Thyroid gland (tissue), 4 donors: ENCODE results near the gene MED27. TPM values are rescaled to one million over a fixed set of nuclear protein-coding genes. Genes with fewer than 3 reads are reported as not detected.

Experiments used
- DNase-seq, 2 donors: peaks; one replicate each; pipeline ENCODE4 v3.0.0-alpha.2; 2019
- H3K27ac ChIP-seq, 3 donors: fragments of 200-600 bp; sonication (generic); 1 replicate in 2 of 3; 2 replicates in 1 of 3; pipeline ENCODE4 v1.5.1; 2016 to 2019; ENCODE audit warnings: mild to moderate bottlenecking in 1 of 3, moderate library complexity in 1 of 3
- H3K27me3 ChIP-seq: fragments of 200-600 bp; sonication (generic); one replicate; pipeline ENCODE4 v1.5.1; 2019
- H3K36me3 ChIP-seq, 2 donors: fragments of 200-600 bp; sonication (generic); one replicate each; pipeline ENCODE4 v1.5.1; 2016 to 2019
- H3K4me1 ChIP-seq, 2 donors: fragments of 200-600 bp; sonication (generic); one replicate each; pipeline ENCODE4 v1.5.1; 2017 to 2019
- H3K4me3 ChIP-seq, 3 donors: fragments of 200-600 bp; sonication (generic); replicated peaks in 1 of 3; 1 replicate in 2 of 3; 2 replicates in 1 of 3; pipeline ENCODE4 v1.5.1; 2016; ENCODE audit warnings: mild to moderate bottlenecking in 1 of 3
- H3K9me3 ChIP-seq: fragments of 200-600 bp; sonication (generic); one replicate; pipeline ENCODE4 v1.5.1; 2017
- POLR2A ChIP-seq, 2 donors: fragments of 450-650 bp; IDR thresholded peaks; one replicate each; pipeline ENCODE4 v1.6.1; 2017; ENCODE audit warnings: antibody characterized with exemption in 2 of 2, mild to moderate bottlenecking in 2 of 2, moderate library complexity in 1 of 2
- WGBS, 2 donors: methylation state at CpG; one replicate each; pipeline ENCODE4 v1.1.5; 2017; 5-methylcytosine and 5-hydroxymethylcytosine counted together
- intact Hi-C: fragments of 100-400 bp; cut with DNase I; formaldehyde crosslinking; loops from one replicate; pipeline ENCODE4 v1.15.1; 2023
- total RNA-seq, 4 donors: library from RNA; depleted of rRNA; stranded (reverse); fragments of >200 nt; gene quantifications; one replicate each; pipeline ENCODE4 v1.2.3, GENCODE V29; 2016
- TF ChIP-seq, protein P1 (sequence below), 6 experiments: fragments of 200-600 bp in 3 of 6; fragments of 450-650 bp in 3 of 6; sonication (generic) in 3 of 6; IDR thresholded peaks; one replicate each; pipeline ENCODE4 v1.5.1; 2016 to 2019; ENCODE audit warnings: antibody characterized with exemption in 6 of 6, mild to moderate bottlenecking in 2 of 6, inconsistent platforms in 1 of 6, moderate library complexity in 1 of 6

Gene MED27
- total RNA-seq, 4 donors from 2014 or later: 15.3 to 19.5 (median 16.7) TPM

DNA sequence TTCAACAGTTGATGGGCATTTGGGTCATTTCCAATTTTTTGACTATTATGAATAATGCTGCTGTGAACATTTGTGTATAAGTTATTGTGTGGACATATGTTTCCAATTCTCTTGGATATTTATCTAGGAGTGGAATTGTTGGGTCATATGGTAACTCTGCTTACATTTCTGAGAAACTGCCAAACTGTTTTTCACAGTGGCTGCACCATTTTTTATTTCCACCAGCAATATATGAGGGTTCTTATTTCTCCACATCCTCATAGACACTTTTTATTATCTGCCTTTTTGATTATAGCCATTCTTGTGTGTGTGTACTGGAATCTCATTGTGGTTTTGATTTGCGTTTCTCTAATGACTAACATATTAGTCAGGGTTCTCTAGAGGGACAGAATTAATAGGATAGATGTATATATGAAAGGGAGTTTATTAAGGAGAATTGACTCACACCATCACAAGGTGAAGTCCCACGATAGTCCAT lies 14.7 kb upstream of the MED27 start:
- WGBS, 2 donors: 64 to 70% methylated on average over 2 of the region's 2 CpGs
- H3K36me3 ChIP-seq: no peaks in the 10 kb centered on the region
- no peaks in the 10 kb centered on the region for H3K9me3 ChIP-seq
- no peaks in the 10 kb centered on the region for H3K27me3 ChIP-seq
- H3K4me3 ChIP-seq: no peak overlapping the region
- no peak overlapping the region for H3K27ac ChIP-seq
- no peak for DNase-seq
- intact Hi-C loops: no loop called here
- no peak for TF ChIP-seq POLR2A (IDR thresholded peaks at IDR 0.05)
- TF ChIP-seq, protein P1, sequence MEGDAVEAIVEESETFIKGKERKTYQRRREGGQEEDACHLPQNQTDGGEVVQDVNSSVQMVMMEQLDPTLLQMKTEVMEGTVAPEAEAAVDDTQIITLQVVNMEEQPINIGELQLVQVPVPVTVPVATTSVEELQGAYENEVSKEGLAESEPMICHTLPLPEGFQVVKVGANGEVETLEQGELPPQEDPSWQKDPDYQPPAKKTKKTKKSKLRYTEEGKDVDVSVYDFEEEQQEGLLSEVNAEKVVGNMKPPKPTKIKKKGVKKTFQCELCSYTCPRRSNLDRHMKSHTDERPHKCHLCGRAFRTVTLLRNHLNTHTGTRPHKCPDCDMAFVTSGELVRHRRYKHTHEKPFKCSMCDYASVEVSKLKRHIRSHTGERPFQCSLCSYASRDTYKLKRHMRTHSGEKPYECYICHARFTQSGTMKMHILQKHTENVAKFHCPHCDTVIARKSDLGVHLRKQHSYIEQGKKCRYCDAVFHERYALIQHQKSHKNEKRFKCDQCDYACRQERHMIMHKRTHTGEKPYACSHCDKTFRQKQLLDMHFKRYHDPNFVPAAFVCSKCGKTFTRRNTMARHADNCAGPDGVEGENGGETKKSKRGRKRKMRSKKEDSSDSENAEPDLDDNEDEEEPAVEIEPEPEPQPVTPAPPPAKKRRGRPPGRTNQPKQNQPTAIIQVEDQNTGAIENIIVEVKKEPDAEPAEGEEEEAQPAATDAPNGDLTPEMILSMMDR (IDR thresholded peaks at IDR 0.05): no peak
- no peaks in the 10 kb centered on the region for H3K4me1 ChIP-seq

DNA sequence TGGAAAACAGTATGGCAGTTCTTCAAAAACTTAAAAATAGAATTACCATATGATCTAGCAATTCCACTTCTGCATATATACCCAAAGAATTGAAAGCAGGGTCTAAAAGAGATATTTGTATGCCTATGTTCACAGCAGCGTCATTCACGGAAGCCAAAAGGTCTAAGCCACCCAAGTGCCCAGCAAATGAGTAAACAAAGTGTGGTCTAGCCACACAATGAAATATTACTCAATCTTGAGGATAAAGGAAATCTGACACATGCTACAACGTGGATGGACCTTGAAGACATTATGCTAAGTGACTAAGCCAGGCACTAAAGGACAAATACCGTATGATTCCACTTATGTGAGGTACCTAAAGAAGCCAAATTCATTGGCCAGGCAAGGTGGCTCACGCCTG lies 11.1 kb upstream of the MED27 start:
- DNase-seq: no peak
- TF ChIP-seq, protein P1 (IDR thresholded peaks at IDR 0.05): no peak
- TF ChIP-seq POLR2A (IDR thresholded peaks at IDR 0.05): no peak
- H3K4me3 ChIP-seq: no peak overlapping the region
- intact Hi-C loops: no loop called here
- H3K36me3 ChIP-seq: no peaks in the 10 kb centered on the region
- no peaks in the 10 kb centered on the region for H3K4me1 ChIP-seq
- H3K9me3 ChIP-seq: no peaks in the 10 kb centered on the region
- no peak overlapping the region for H3K27ac ChIP-seq
- whole genome bisulfite sequencing, 2 donors: 80 to 82% methylated on average over 5 of the region's 5 CpGs
- H3K27me3 ChIP-seq: no peaks in the 10 kb centered on the region

- H3K4me3 ChIP-seq: no peak overlapping the region
- no peaks in the 10 kb centered on the region for H3K9me3 ChIP-seq
- no peaks in the 10 kb centered on the region for H3K36me3 ChIP-seq
- TF ChIP-seq, protein P1 (IDR thresholded peaks at IDR 0.05): no peak
- no peak for TF ChIP-seq POLR2A (IDR thresholded peaks at IDR 0.05)
- no peaks in the 10 kb centered on the region for H3K4me1 ChIP-seq
- H3K27me3 ChIP-seq: no peaks in the 10 kb centered on the region
- intact Hi-C loops: no loop called here
- no peak for DNase-seq
- WGBS, 2 donors: 79 to 83% methylated on average over 7 of the region's 7 CpGs
- H3K27ac ChIP-seq: no peak overlapping the region
These were observed 7.9 kb upstream of the MED27 start for GRCh38 chr9:132087438-132088030.

- TF ChIP-seq POLR2A (IDR thresholded peaks at IDR 0.05): no peak
- TF ChIP-seq, protein P1 (IDR thresholded peaks at IDR 0.05): no peak
- Histone ChIP-seq H3K27me3 (no peaks in the 10 kb centered on the region), H3K4me1 (peaks cover 12 to 15% of the 10 kb centered on the region in 2 donors), H3K9me3 (no peaks in the 10 kb centered on the region), H3K4me3 (no peak overlapping the region), H3K36me3 (no peaks in the 10 kb centered on the region), H3K27ac (no peak overlapping the region)
- WGBS, 2 donors: 63 to 67% methylated on average over 5 of the region's 5 CpGs
- intact Hi-C loops: no loop called here
- DNase-seq: no peak
These were observed 2.5 kb upstream of the MED27 start for GRCh38 chr9:132082188-132082587.

GRCh38 chr9:132078699-132079356 lies 839 bp downstream of the MED27 start:
- no peaks in the 10 kb centered on the region for H3K27me3 ChIP-seq
- H3K36me3 ChIP-seq: peaks cover 0 to 6% of the 10 kb centered on the region in 2 donors
- peak overlapping the region; percentile 43 to 96 (median 70) for H3K4me3 ChIP-seq
- H3K27ac ChIP-seq: peak overlapping the region in 1 of 3 donors; percentile 30
- intact Hi-C loops: no loop called here
- no peaks in the 10 kb centered on the region for H3K9me3 ChIP-seq
- peak; percentile 2 to 5 for DNase-seq
- peaks cover 12 to 15% of the 10 kb centered on the region in 2 donors for H3K4me1 ChIP-seq
- 5 to 6% methylated on average over 12 of the region's 12 CpGs for WGBS, 2 donors
- TF ChIP-seq, protein P1 (IDR thresholded peaks at IDR 0.05): no peak
- TF ChIP-seq POLR2A (IDR thresholded peaks at IDR 0.05): no peak
